A673 (cell line): ENCODE measurements around the gene CCDC69. TPM values are rescaled to one million over a fixed set of nuclear protein-coding genes. Genes with fewer than 3 reads are reported as not detected.

ENCODE experiments used
- BruUV-seq: library from RNA; stranded (reverse); fragments of 400-500 nt; replicated peaks from 2 replicates; lab custom pipeline; 2021; lab: Mats Ljungman, UMichigan
- CTCF ChIA-PET: fragments of 300-600 bp; sonication (Branson Sonifier 250); formaldehyde crosslinking; loops from one replicate; lab custom pipeline; 2022; ENCODE audit warnings: antibody characterized with exemption; lab: Charles Lee
- POLR2A ChIA-PET: fragments of 300-600 bp; sonication (Branson Sonifier 250); formaldehyde crosslinking; loops from one replicate; lab custom pipeline; 2022; ENCODE audit warnings: antibody characterized with exemption; ENCODE audit not compliant: low non-redundant PET; lab: Charles Lee
- DNase-seq: peaks from one replicate; pipeline ENCODE4 v3.0.0-alpha.2; 2015; ENCODE audit warnings: low spot score
- H3K27ac ChIP-seq: fragments of 200-600 bp; sonication (generic); 2 replicates; pipeline ENCODE4 v1.5.1; 2016; ENCODE audit warnings: mixed run types, low read depth, mild to moderate bottlenecking, mixed read lengths, antibody characterized with exemption, low read length; ENCODE audit not compliant: poor library complexity, severe bottlenecking
- H3K27me3 ChIP-seq: fragments of 200-600 bp; sonication (generic); replicated peaks from 2 replicates; pipeline ENCODE4 v1.6.1; 2017; ENCODE audit warnings: mixed run types, low read depth, mild to moderate bottlenecking, mixed read lengths, antibody characterized with exemption, low read length; ENCODE audit not compliant: insufficient read depth, poor library complexity
- H3K36me3 ChIP-seq: fragments of 200-600 bp; sonication (generic); 2 replicates; pipeline ENCODE4 v1.6.1; 2016; ENCODE audit warnings: mixed run types, mild to moderate bottlenecking, mixed read lengths, antibody characterized with exemption, low read length; ENCODE audit not compliant: insufficient read depth, poor library complexity, severe bottlenecking
- H3K4me1 ChIP-seq: fragments of 200-600 bp; sonication (generic); 2 replicates; pipeline ENCODE4 v1.6.1; 2017; ENCODE audit warnings: mixed run types, mild to moderate bottlenecking, mixed read lengths, antibody characterized with exemption, low read length; ENCODE audit not compliant: insufficient read depth, poor library complexity, severe bottlenecking
- H3K4me3 ChIP-seq: fragments of 200-600 bp; sonication (generic); 2 replicates; pipeline ENCODE4 v1.5.1; 2016; ENCODE audit warnings: low read depth, mixed run types, mild to moderate bottlenecking, mixed read lengths, low read length; ENCODE audit not compliant: poor library complexity, severe bottlenecking
- H3K9me3 ChIP-seq: fragments of 200-600 bp; sonication (generic); 2 replicates; pipeline ENCODE4 v1.6.1; 2016; ENCODE audit warnings: mixed run types, low read depth, mild to moderate bottlenecking, mixed read lengths, antibody characterized with exemption, low read length; ENCODE audit not compliant: poor library complexity, severe bottlenecking
- CTCF ChIP-seq: fragments of 300-800, 200-600 bp; sonication (generic); conservative IDR thresholded peaks from 2 replicates; pipeline ENCODE4 v1.5.1; 2017; ENCODE audit warnings: low read depth, mild to moderate bottlenecking, antibody characterized with exemption, low read length, moderate library complexity, mixed read lengths
- EZH2 ChIP-seq: fragments of 200-600 bp; sonication (generic); IDR thresholded peaks from 2 replicates; pipeline ENCODE4 v1.6.1; 2017; ENCODE audit warnings: borderline replicate concordance, low read depth, mild to moderate bottlenecking, mixed read lengths, antibody characterized with exemption, low read length; ENCODE audit not compliant: poor library complexity, severe bottlenecking
- intact Hi-C: fragments of 100-400 bp; cut with micrococcal nuclease; formaldehyde crosslinking; loops from one replicate; pipeline ENCODE4 v1.10.0; 2022; ENCODE audit not compliant: unreplicated experiment
- total RNA-seq: library from RNA; stranded (reverse); gene quantifications from 2 replicates; pipeline ENCODE4 v1.2.3, GENCODE V29; 2021

CCDC69 gene
- total RNA-seq, 1 experiment from 2014 or later, result not detected

GRCh38 chr5:151167022-151167421 is 56.9 kb downstream of the CCDC69 start:
- Histone ChIP-seq H3K27ac (no peak overlapping the region), H3K27me3 (no peaks in the 10 kb centered on the region), H3K4me3 (no peak overlapping the region), H3K9me3 (no peaks in the 10 kb centered on the region), H3K4me1 (no peaks in the 10 kb centered on the region), H3K36me3 (no peaks in the 10 kb centered on the region)
- POLR2A ChIA-PET, result no interaction called here
- no peak for TF ChIP-seq CTCF
- TF ChIP-seq EZH2, result no peak
- CTCF ChIA-PET, result interaction anchor here (0.5 kb wide), 1 partner anchor 623 kb away, joined by 4 read pairs; no protein-coding TSS in a partner anchor
- no TSS peak for BruUV-seq
- intact Hi-C loops, result loop anchor here (10.0 kb wide), 1 partner anchor 712 kb away; no protein-coding TSS in a partner anchor
- DNase-seq, result no peak

DNA sequence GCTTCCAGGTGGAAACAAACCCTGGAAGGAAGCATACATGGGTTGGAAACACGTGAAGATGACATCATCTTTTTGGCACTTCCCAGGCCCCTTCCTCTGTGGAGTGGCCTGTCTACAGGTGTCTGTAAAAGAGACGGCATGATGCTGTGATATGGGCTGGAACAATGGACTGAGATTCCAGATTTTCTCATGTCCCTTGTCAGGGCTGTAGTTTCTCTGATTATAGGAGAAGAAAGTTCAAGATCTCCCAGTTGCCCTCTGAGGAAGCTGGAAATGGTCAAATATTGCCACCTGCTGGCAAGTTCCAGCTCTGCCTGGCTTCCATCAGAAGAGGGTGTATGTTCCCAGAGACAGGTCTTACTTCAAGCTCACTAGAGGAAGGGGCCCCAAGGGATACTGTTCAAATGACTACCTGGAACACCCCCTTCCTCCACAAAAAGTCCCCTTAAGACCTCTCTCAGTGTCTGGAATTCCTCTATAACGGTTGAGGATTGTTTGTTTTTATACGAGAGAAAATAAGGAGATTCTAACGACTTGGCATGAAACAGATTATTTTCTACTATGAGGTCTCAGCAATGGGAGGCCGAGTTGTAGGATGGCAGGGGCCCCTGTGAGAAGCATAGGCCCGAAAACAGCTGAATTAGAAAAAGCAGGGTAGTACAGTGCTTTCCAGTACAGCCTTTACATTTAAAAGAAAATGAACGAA is 59.1 kb downstream of the CCDC69 start:
- Histone ChIP-seq H3K9me3 (no peaks in the 10 kb centered on the region), H3K27ac (no peak overlapping the region), H3K36me3 (no peaks in the 10 kb centered on the region), H3K27me3 (no peaks in the 10 kb centered on the region), H3K4me1 (no peaks in the 10 kb centered on the region), H3K4me3 (no peak overlapping the region)
- TF ChIP-seq EZH2 (no peak), CTCF (peak; percentile 91)
- CTCF ChIA-PET, result interaction anchor here (0.6 to 2.3 kb wide), 11 partner anchors 38 to 713 kb away, joined by 3 to 20 read pairs (median 5); no protein-coding TSS in a partner anchor
- BruUV-seq, result no TSS peak
- intact Hi-C loops, result loop anchor here (1.0 to 10.0 kb wide), 5 partner anchors 39 to 710 kb away; no protein-coding TSS in a partner anchor
- POLR2A ChIA-PET, result no interaction called here
- DNase-seq, result peak; percentile 80

- peaks cover 7% of the 10 kb centered on the region for H3K4me1 ChIP-seq
- no peak overlapping the region for H3K4me3 ChIP-seq
- no peak overlapping the region for H3K27ac ChIP-seq
- TF ChIP-seq EZH2, result no peak
- no peak for TF ChIP-seq CTCF
- H3K36me3 ChIP-seq, result no peaks in the 10 kb centered on the region
- ChIA-PET POLR2A (no interaction called here), CTCF (no interaction called here)
- H3K27me3 ChIP-seq, result no peaks in the 10 kb centered on the region
- intact Hi-C loops, result loop anchor here (10.0 kb wide), 1 partner anchor 708 kb away; no protein-coding TSS in a partner anchor
- no peaks in the 10 kb centered on the region for H3K9me3 ChIP-seq
- no peak for DNase-seq
- no TSS peak for BruUV-seq
These were observed 61.1 kb downstream of the CCDC69 start for GRCh38 chr5:151162776-151163175.
